Mammary epithelial cell (primary cell): ENCODE data around the gene NCR3LG1.

Source experiments
- CTCF ChIP-seq, 2 donors: IDR thresholded peaks in 1 of 2; conservative IDR thresholded peaks in 1 of 2; 2 replicates each; pipeline ENCODE4 v1.5.1; 2011 to 2012; ENCODE audit warnings: inconsistent platforms in 2 of 2, low read length in 2 of 2, mild to moderate bottlenecking in 2 of 2, control low read depth in 1 of 2, low read depth in 1 of 2; ENCODE audit not compliant: insufficient read depth in 1 of 2; ENCODE audit errors: extremely low read depth in 1 of 2
- EZH2 ChIP-seq: IDR thresholded peaks from 2 replicates; pipeline ENCODE4 v1.6.1; 2012; ENCODE audit warnings: low read length, inconsistent platforms, borderline replicate concordance

DNA sequence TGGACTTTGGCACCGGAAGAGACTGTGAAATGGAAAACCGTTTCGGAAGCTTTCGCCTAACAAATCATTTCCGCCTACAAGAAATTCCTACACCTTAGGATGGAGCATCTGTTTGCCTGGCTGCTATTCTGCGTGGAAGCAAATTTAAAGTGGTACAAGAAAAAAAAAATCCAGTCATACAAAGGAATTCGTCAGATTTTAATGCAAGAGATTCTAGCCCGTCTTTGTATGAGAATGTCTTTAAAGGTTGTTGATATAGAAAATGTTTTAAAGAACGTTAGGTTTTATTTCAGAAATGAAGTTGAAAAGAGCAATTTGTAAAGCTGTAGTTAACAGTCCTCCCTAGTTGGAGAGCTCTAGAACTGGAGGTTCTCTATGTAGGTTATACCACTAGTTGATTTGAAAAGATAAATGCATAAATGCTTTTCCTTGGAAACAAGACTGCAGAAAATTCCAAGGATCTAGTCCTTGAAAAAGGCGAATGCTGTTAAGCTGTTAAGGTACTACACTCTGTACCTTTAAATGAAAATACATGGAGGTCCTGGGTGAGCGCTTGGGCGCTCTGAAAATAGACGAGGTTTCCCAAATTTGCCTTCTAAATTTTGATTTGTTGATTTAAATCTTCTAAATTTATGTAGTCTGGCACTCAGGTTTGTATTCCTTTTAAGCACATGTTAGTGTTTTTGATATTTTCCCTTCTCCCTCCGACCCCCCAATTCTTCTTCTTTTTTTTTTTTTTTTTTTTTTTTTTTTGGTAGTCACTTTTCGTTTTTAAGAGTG lies 2.4 kb downstream of the NCR3LG1 start:
- TF ChIP-seq CTCF (conservative IDR thresholded peaks at IDR 0.05 in 1 of 2, IDR thresholded peaks at IDR 0.05 in 1 of 2; ENCODE audit: extremely low read depth in 1 of 2, insufficient read depth in 1 of 2, low read depth in 1 of 2, low read length in 2 of 2) (no peak), EZH2 (no peak)
